Mesodermal cell (in vitro differentiated cells): ENCODE measurements around the gene TERB2.
"Not testable (repeated sequence)": the region's sequence is repeated elsewhere in the genome, so short reads cannot be mapped to it uniquely, and the experiment has no call there.

Experiments
- H3K27ac ChIP-seq: 2 replicates; pipeline ENCODE4 v1.7.0; 2013; ENCODE audit warnings: mild to moderate bottlenecking, low read depth, low read length, moderate library complexity; ENCODE audit not compliant: severe bottlenecking
- H3K36me3 ChIP-seq: 2 replicates; pipeline ENCODE4 v1.7.1; 2013; ENCODE audit warnings: mild to moderate bottlenecking, low read length, moderate library complexity; ENCODE audit not compliant: control insufficient read depth, insufficient read depth
- H3K4me1 ChIP-seq: one replicate; pipeline ENCODE4 v1.7.1; 2013; ENCODE audit warnings: mild to moderate bottlenecking, low read length; ENCODE audit not compliant: insufficient read depth, control insufficient read depth, poor library complexity, severe bottlenecking
- H3K4me3 ChIP-seq: 2 replicates; pipeline ENCODE4 v1.7.0; 2013; ENCODE audit warnings: low read length, control low read depth, mild to moderate bottlenecking; ENCODE audit not compliant: insufficient read depth, poor library complexity, severe bottlenecking; ENCODE audit errors: extremely low read depth
- H3K9me3 ChIP-seq: 2 replicates; pipeline ENCODE4 v1.7.1; 2013; ENCODE audit warnings: mild to moderate bottlenecking, low read length, moderate library complexity; ENCODE audit not compliant: control insufficient read depth
- WGBS, 2 experiments: methylation state at CpG; one replicate each; pipeline ENCODE4 v1.1.5; 2013; ENCODE audit warnings: missing lambda C conversion rate in 2 of 2; ENCODE audit not compliant: insufficient coverage in 2 of 2; 5-methylcytosine and 5-hydroxymethylcytosine counted together

The TERB2 gene

GRCh38 chr15:45003731-45004410 lies 47.4 kb downstream of the TERB2 start:
- not testable (repeated sequence) for H3K36me3 ChIP-seq, H3K9me3 ChIP-seq, H3K4me1 ChIP-seq, H3K4me3 ChIP-seq, H3K27ac ChIP-seq
- WGBS, 2 experiments = 100% methylated on average over 1 of the region's 2 CpGs; no CpG with 5 or more reads in 1 of the 2 experiments

DNA sequence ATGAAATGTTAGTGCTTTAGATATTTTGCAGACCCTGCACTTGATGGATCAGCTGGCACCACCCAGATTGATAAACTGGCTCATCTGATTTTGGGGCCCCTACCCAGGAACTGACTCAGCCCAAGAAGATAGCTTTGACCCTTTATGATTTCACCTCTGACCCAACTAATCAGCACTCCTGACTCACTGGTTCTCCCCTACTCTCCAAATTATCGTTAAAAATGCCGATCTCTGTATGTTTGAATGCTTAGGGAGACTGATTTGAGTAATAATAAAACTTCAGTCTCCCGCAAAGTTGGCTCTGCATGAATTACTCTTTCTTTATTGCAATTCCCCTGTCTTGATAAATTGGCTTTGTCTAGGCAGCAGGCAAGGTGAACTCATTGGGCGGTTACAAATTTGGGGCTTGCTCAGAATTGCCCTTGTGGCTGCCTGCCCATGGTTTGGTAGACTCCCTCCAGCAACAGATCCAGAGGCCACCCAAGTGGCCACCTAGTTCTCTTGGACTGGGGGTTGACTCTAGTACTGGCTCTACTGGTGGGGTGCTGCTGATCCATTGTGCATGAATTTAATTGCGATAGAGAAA lies 48.2 kb downstream of the TERB2 start:
- 90 to 100% methylated on average over 2 to 3 of the region's 5 CpGs for WGBS, 2 experiments
- H3K36me3 ChIP-seq, H3K4me3 ChIP-seq, H3K9me3 ChIP-seq, H3K27ac ChIP-seq, H3K4me1 ChIP-seq: not testable (repeated sequence)

DNA sequence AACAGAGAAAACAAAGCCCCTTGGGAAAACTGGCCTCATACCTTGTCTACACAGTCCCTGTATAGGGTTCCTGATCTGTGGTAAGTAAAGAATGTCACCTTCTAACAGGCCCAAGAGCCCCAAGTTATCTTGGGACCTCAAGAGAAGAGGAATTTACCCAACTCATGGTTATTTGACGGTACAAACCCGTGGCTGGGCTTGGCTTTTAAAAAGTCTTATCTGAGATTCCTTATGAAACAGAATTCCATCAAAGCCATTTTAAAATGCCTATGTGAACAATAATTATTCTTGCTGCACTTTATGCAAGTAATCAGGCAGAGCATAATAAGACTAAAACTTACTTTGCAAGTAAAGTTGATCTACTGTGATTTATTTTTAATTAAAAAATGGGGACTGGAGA lies 52.6 kb downstream of the TERB2 start:
- 88% methylated on average over 2 of the region's 2 CpGs; no CpG with 5 or more reads in 1 of the 2 experiments for WGBS, 2 experiments
- no peak overlapping the region for H3K4me3 ChIP-seq
- H3K36me3 ChIP-seq = no peaks in the 10 kb centered on the region
- H3K9me3 ChIP-seq = peaks cover 7% of the 10 kb centered on the region
- H3K27ac ChIP-seq = no peak overlapping the region
- H3K4me1 ChIP-seq = no peaks in the 10 kb centered on the region

DNA sequence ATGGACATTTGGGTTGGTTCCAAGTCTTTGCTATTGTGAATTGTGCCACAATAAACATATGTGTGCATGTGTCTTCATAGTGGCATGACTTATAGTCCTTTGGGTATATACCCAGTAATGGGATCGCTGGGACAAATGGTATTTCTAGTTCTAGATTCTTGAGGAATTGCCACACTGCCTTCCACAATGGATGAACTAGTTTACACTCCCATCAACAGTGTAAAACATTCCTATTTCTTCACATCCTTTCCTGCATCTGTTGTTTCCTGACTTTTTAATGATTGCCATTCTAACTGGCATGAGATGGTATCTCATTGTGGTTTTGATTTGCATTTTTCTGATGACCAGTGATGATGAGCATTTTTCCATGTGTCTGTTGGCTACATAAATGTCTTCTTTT lies 58.6 kb downstream of the TERB2 start:
- H3K36me3 ChIP-seq, H3K27ac ChIP-seq, H3K4me3 ChIP-seq, H3K9me3 ChIP-seq, H3K4me1 ChIP-seq: not testable (repeated sequence)
- WGBS, 2 experiments = 83% methylated on average over 1 of the region's 1 CpG; no CpG with 5 or more reads in 1 of the 2 experiments

- H3K4me1 ChIP-seq, H3K27ac ChIP-seq: not testable (repeated sequence)
- WGBS, 2 experiments = 81 to 86% methylated on average over 7 to 8 of the region's 9 CpGs
Measured at GRCh38 chr15:45020222-45020900, 63.9 kb downstream of the TERB2 start.

GRCh38 chr15:45020901-45021259 lies 64.4 kb downstream of the TERB2 start:
- not testable (repeated sequence) for H3K36me3 ChIP-seq, H3K9me3 ChIP-seq, H3K4me1 ChIP-seq, H3K4me3 ChIP-seq, H3K27ac ChIP-seq
- 95 to 97% methylated on average over 8 to 9 of the region's 9 CpGs for WGBS, 2 experiments

More at GRCh38 chr15:45020222-45020900, 63.9 kb downstream of the TERB2 start:
- H3K4me3 ChIP-seq, H3K36me3 ChIP-seq, H3K9me3 ChIP-seq: not testable (repeated sequence)

DNA sequence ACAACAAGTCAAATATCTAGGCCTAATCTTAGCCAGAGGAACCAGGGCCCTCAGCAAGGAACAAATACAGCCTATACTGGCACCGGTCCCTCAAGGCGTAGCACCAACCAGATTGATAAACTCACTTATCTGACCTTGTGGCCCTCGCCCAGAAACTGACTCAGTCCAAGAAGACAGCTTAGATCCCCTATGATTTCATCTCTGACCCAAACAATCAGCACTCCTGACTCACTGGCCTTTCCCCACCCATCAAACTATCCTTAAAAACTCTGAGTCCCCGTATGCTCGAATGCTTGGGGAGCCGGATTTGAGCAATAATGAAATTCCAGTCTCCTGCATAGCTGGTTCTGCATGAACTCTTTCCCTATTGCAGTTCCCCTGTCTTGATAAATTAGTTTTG lies 64.9 kb downstream of the TERB2 start:
- Histone ChIP-seq H3K4me1 (peaks cover 11% of the 10 kb centered on the region), H3K9me3 (no peaks in the 10 kb centered on the region), H3K36me3 (no peaks in the 10 kb centered on the region), H3K27ac (no peak overlapping the region), H3K4me3 (no peak overlapping the region)
- WGBS, 2 experiments = 100% methylated on average over 3 to 5 of the region's 6 CpGs

GRCh38 chr15:45022871-45023658 lies 66.6 kb downstream of the TERB2 start, which contains the start of gene SORD:
TSS of gene SORD (plus strand) at chr15:45023195. CDS start at chr15:45023284, 89 bp downstream.
- 2% methylated on average over 32 to 48 of the region's 48 CpGs for WGBS, 2 experiments
- peaks cover 21% of the 10 kb centered on the region for H3K4me1 ChIP-seq
- peak within 1 kb of the TSS; percentile 49 for H3K27ac ChIP-seq
- no peaks in the 10 kb centered on the region for H3K9me3 ChIP-seq
- peaks cover 6% of the 10 kb centered on the region for H3K36me3 ChIP-seq
- peak within 1 kb of the TSS; percentile 68 for H3K4me3 ChIP-seq

DNA sequence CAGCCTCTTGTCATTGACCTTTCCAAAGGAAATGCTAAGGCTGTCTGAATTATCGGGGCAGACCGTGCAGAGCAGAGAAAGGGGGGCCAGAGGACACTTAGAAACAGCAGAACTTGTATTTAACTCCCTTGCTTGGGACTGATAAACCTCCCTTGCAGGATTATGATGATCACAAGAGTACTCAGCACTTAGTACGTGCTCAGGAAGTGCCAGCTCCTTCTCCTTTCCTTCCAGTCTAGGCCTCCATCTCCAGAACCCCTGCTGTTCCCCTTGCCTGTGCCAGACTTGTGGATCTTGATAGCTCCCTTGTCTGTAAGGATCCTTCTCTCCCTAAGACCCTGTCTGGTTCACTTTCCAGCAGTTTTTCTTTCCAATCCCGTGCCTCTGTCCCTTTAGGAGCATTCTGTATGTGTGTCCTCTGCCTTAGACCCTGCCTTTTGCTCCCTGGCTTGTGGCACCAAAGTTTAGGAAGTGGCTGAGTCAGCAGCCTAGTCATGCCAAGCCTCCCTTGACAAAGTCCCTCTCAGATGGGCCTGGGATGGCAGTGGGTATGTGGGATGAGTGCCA lies 67.3 kb downstream of the TERB2 start:
- Histone ChIP-seq H3K4me3 (peak overlapping the region; percentile 68), H3K9me3 (no peaks in the 10 kb centered on the region), H3K27ac (no peak overlapping the region), H3K4me1 (peaks cover 21% of the 10 kb centered on the region), H3K36me3 (peaks cover 10% of the 10 kb centered on the region)
- 11 to 14% methylated on average over 4 of the region's 4 CpGs for WGBS, 2 experiments

DNA sequence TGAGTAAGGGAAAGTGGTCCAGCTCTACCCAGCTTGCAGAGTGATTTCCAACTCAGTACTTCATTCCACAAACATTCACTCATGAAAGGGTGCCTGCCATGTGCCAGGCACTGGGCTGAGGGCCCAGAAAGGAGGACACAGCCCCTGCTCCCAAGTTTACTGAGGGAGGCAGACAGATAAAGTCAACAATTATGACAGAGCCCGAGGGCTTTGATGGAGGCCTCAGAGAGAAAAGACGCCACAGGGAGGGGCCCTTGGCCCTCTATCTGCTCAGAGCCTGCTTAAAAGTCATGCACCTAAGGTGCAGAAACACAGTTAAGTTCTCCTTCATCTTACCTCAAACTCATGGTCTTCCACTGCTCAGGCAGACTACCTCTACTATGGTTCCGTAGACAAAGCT lies 68.2 kb downstream of the TERB2 start:
- Histone ChIP-seq H3K4me1 (peaks cover 21% of the 10 kb centered on the region), H3K36me3 (peaks cover 19% of the 10 kb centered on the region)
- not testable (repeated sequence) for H3K27ac ChIP-seq, H3K9me3 ChIP-seq, H3K4me3 ChIP-seq
- 86 to 96% methylated on average over 1 to 2 of the region's 3 CpGs for WGBS, 2 experiments
